Body of pancreas (tissue), 4 donors: ENCODE data around the gene GTPBP6.

ENCODE experiments used
- POLR2A ChIP-seq, 3 donors: fragments of 450-650 bp; IDR thresholded peaks; one replicate each; pipeline ENCODE4 v1.6.1; 2016; ENCODE audit warnings: antibody characterized with exemption in 3 of 3, mild to moderate bottlenecking in 2 of 3
- TF ChIP-seq, protein P1 (sequence below), 7 experiments: fragments of 450-650 bp in 4 of 7; fragments of 200-600 bp in 3 of 7; sonication (generic) in 3 of 7; IDR thresholded peaks; one replicate each; pipeline ENCODE4 v1.5.1; 2016 to 2019; ENCODE audit warnings: antibody characterized with exemption in 7 of 7

DNA sequence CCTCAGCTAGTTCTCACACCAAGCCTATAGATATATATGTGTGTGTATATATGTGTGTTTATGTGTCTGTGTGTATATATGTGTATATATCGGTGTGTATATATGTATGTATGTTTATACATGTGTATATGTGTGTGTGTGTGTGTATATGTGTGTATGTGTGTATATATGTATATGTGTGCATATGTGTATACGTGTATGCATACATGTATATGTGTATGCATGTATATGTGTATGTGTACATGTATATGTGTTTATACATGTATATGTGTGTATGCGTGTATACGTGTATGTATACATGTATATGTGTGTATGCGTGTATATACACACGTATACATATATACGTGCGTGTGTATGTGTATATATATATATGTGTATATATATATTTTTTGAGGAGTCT lies 18.3 kb downstream of the GTPBP6 start:
- TF ChIP-seq, protein P1, sequence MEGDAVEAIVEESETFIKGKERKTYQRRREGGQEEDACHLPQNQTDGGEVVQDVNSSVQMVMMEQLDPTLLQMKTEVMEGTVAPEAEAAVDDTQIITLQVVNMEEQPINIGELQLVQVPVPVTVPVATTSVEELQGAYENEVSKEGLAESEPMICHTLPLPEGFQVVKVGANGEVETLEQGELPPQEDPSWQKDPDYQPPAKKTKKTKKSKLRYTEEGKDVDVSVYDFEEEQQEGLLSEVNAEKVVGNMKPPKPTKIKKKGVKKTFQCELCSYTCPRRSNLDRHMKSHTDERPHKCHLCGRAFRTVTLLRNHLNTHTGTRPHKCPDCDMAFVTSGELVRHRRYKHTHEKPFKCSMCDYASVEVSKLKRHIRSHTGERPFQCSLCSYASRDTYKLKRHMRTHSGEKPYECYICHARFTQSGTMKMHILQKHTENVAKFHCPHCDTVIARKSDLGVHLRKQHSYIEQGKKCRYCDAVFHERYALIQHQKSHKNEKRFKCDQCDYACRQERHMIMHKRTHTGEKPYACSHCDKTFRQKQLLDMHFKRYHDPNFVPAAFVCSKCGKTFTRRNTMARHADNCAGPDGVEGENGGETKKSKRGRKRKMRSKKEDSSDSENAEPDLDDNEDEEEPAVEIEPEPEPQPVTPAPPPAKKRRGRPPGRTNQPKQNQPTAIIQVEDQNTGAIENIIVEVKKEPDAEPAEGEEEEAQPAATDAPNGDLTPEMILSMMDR (IDR thresholded peaks at IDR 0.05), result peak in 1 of 7 experiments; percentile 9
- no peak for TF ChIP-seq POLR2A (IDR thresholded peaks at IDR 0.05)
